Transverse colon (tissue), 4 donors: ENCODE results near the gene ZNF804B. TPM values are rescaled to one million over a fixed set of nuclear protein-coding genes. Genes with fewer than 3 reads are reported as not detected.

Source experiments
- DNase-seq: peaks from one replicate; pipeline ENCODE4 v3.0.0-alpha.2; 2019
- H3K27ac ChIP-seq, 4 donors: fragments of 200-600 bp; sonication (generic); 2 replicates each; pipeline ENCODE4 v1.5.1; 2016 to 2018; ENCODE audit warnings: inconsistent platforms in 4 of 4
- H3K27me3 ChIP-seq: fragments of 200-600 bp; sonication (generic); 2 replicates; pipeline ENCODE4 v1.5.1; 2017; ENCODE audit warnings: inconsistent platforms
- H3K36me3 ChIP-seq, 4 donors: fragments of 200-600 bp; sonication (generic); 2 replicates each; pipeline ENCODE4 v1.5.1; 2017 to 2019; ENCODE audit warnings: inconsistent platforms in 4 of 4
- H3K4me1 ChIP-seq, 4 donors: fragments of 200-600 bp; sonication (generic); 2 replicates each; pipeline ENCODE4 v1.5.1; 2017 to 2020; ENCODE audit warnings: inconsistent platforms in 4 of 4
- H3K4me3 ChIP-seq, 4 donors: fragments of 200-600 bp; sonication (generic); 1 replicate in 1 of 4; 2 replicates in 3 of 4; pipeline versions ENCODE4 v1.5.1 to v1.6.1; 2017 to 2019; ENCODE audit warnings: inconsistent platforms in 4 of 4
- H3K9me3 ChIP-seq, 2 donors: fragments of 200-600 bp; sonication (generic); 2 replicates each; pipeline ENCODE4 v1.5.1; 2017 to 2019; ENCODE audit warnings: inconsistent platforms in 2 of 2
- EP300 ChIP-seq: sonication (generic); formaldehyde crosslinking; IDR thresholded peaks from one replicate; pipeline ENCODE4 v1.6.1; 2017; ENCODE audit warnings: antibody characterized with exemption, low read depth
- POLR2A ChIP-seq: fragments of 450-650 bp; IDR thresholded peaks from one replicate; pipeline ENCODE4 v1.6.1; 2016; ENCODE audit warnings: antibody characterized with exemption, mild to moderate bottlenecking, moderate library complexity
- POLR2AphosphoS5 ChIP-seq, 3 donors: sonication (generic); formaldehyde crosslinking; IDR thresholded peaks; one replicate each; pipeline ENCODE4 v1.6.1; 2016; ENCODE audit warnings: antibody characterized with exemption in 3 of 3
- WGBS, 2 donors: methylation state at CpG; one replicate each; pipeline ENCODE4 v1.1.5; 2018; ENCODE audit warnings: low coverage in 1 of 2; 5-methylcytosine and 5-hydroxymethylcytosine counted together
- in situ Hi-C, 4 donors: fragments of 200-750 bp; cut with MboI; loops; one replicate each; pipeline versions ENCODE4 v1.15.0 to v1.15.1; 2017; ENCODE audit warnings: low sequenced_read_pairs in 3 of 4, low pct_ligation_motif_present in 1 of 4, low pct_unique_long_range_greater_than_20kb in 1 of 4
- intact Hi-C: fragments of 100-400 bp; cut with DNase I; formaldehyde crosslinking; loops from one replicate; pipeline ENCODE4 v1.15.1; 2023; ENCODE audit warnings: low total_unique reads
- total RNA-seq, 4 donors: library from RNA; depleted of rRNA; stranded (reverse); fragments of >200 nt; gene quantifications; one replicate each; pipeline ENCODE4 v1.1.0, GENCODE V29; 2016
- TF ChIP-seq, protein P1 (sequence below), 5 experiments: fragments of 200-600 bp in 3 of 5; fragments of 450-650 bp in 2 of 5; sonication (generic) in 3 of 5; IDR thresholded peaks; 1 replicate in 2 of 5; 2 replicates in 3 of 5; pipeline ENCODE4 v1.5.1; 2016 to 2017; ENCODE audit warnings: antibody characterized with exemption in 5 of 5, inconsistent platforms in 3 of 5, mild to moderate bottlenecking in 2 of 5, moderate library complexity in 1 of 5

The ZNF804B gene
- total RNA-seq, 4 donors from 2014 or later, result not detected

- DNase-seq, result no peak
- Histone ChIP-seq H3K9me3 (no peaks in the 10 kb centered on the region), H3K4me3 (no peak overlapping the region), H3K4me1 (no peaks in the 10 kb centered on the region), H3K27me3 (no peaks in the 10 kb centered on the region), H3K27ac (no peak overlapping the region), H3K36me3 (no peaks in the 10 kb centered on the region)
- intact Hi-C loops, result no loop called here
- in situ Hi-C loops, result no loop called here
- TF ChIP-seq EP300 (no peak), POLR2AphosphoS5 (IDR thresholded peaks at IDR 0.05) (no peak), POLR2A (no peak)
- TF ChIP-seq, protein P1, sequence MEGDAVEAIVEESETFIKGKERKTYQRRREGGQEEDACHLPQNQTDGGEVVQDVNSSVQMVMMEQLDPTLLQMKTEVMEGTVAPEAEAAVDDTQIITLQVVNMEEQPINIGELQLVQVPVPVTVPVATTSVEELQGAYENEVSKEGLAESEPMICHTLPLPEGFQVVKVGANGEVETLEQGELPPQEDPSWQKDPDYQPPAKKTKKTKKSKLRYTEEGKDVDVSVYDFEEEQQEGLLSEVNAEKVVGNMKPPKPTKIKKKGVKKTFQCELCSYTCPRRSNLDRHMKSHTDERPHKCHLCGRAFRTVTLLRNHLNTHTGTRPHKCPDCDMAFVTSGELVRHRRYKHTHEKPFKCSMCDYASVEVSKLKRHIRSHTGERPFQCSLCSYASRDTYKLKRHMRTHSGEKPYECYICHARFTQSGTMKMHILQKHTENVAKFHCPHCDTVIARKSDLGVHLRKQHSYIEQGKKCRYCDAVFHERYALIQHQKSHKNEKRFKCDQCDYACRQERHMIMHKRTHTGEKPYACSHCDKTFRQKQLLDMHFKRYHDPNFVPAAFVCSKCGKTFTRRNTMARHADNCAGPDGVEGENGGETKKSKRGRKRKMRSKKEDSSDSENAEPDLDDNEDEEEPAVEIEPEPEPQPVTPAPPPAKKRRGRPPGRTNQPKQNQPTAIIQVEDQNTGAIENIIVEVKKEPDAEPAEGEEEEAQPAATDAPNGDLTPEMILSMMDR (IDR thresholded peaks at IDR 0.05), result no peak
Observed at GRCh38 chr7:89072081-89072480, 312.6 kb downstream of the ZNF804B start.

DNA sequence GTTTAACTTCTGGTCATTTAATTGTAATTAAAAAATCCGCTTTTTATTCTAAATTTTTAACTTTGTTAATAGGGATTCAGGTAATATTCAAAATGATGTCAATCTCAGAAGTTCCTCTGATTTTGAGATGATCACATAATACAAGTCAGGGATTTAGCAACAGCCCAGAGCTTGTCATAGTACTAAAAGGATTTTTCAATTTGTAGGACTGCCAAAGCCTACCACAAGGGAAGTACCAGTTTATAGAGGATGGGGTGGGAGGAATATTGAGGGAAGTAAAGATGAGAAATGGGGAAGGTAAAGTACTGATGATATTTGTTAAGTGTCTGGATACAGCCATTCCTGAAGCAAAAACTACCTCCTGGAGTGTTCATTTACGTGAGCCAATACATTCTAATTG, 314.3 kb downstream of the ZNF804B start:
- no peak overlapping the region for H3K27ac ChIP-seq
- intact Hi-C loops (no loop called here), in situ Hi-C loops (no loop called here)
- H3K27me3 ChIP-seq, result no peaks in the 10 kb centered on the region
- WGBS, 2 donors, result 71 to 82% methylated on average over 2 of the region's 2 CpGs
- TF ChIP-seq, protein P1 (IDR thresholded peaks at IDR 0.05), result no peak
- TF ChIP-seq POLR2A (no peak), POLR2AphosphoS5 (IDR thresholded peaks at IDR 0.05) (no peak), EP300 (no peak)
- H3K36me3 ChIP-seq, result no peaks in the 10 kb centered on the region
- H3K9me3 ChIP-seq, result no peaks in the 10 kb centered on the region
- H3K4me1 ChIP-seq, result no peaks in the 10 kb centered on the region
- H3K4me3 ChIP-seq, result no peak overlapping the region
- no peak for DNase-seq

DNA sequence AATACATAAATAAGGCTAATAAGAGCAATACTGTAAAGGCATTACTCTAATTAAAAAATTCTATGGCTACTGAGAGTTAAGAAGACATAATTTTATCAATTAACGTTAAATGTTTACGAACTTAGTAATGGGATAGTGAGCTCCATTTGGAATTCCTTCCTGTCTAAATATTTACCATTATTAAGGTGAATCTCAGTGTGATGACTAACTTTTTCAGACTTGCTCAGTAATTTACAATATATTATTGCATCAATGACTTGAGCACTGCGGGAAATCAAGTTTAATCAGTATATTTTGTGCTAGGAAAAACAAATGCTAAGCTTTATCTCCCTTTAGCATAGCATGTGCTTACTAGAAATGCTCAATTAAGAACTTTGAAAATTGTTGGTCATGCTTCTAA, 318.5 kb downstream of the ZNF804B start:
- H3K4me1 ChIP-seq, result no peaks in the 10 kb centered on the region
- in situ Hi-C loops (no loop called here), intact Hi-C loops (no loop called here)
- TF ChIP-seq POLR2A, result no peak
- TF ChIP-seq POLR2AphosphoS5 (IDR thresholded peaks at IDR 0.05), result no peak
- TF ChIP-seq, protein P1 (IDR thresholded peaks at IDR 0.05), result no peak
- TF ChIP-seq EP300, result no peak
- 83 to 97% methylated on average over 3 of the region's 3 CpGs for WGBS, 2 donors
- no peak overlapping the region for H3K27ac ChIP-seq
- no peaks in the 10 kb centered on the region for H3K36me3 ChIP-seq
- DNase-seq, result no peak
- H3K4me3 ChIP-seq, result no peak overlapping the region
- H3K27me3 ChIP-seq, result no peaks in the 10 kb centered on the region
- H3K9me3 ChIP-seq, result no peaks in the 10 kb centered on the region

- Histone ChIP-seq H3K27me3 (no peaks in the 10 kb centered on the region), H3K4me1 (no peaks in the 10 kb centered on the region), H3K4me3 (no peak overlapping the region), H3K36me3 (no peaks in the 10 kb centered on the region), H3K27ac (no peak overlapping the region), H3K9me3 (no peaks in the 10 kb centered on the region)
- no peak for DNase-seq
- WGBS, 2 donors, result 89 to 91% methylated on average over 2 of the region's 2 CpGs
- TF ChIP-seq, protein P1 (IDR thresholded peaks at IDR 0.05), result no peak
- no peak for TF ChIP-seq POLR2A
- TF ChIP-seq EP300, result no peak
- no peak for TF ChIP-seq POLR2AphosphoS5 (IDR thresholded peaks at IDR 0.05)
- intact Hi-C loops, result no loop called here
- in situ Hi-C loops, result no loop called here
Observed at GRCh38 chr7:89085580-89085979, 326.1 kb downstream of the ZNF804B start.
